ENCODE measurements around the gene ZFP42.
"Not testable (repeated sequence)": the region's sequence is repeated elsewhere in the genome, so short reads cannot be mapped to it uniquely, and the experiment has no call there.

ZFP42 gene

DNA sequence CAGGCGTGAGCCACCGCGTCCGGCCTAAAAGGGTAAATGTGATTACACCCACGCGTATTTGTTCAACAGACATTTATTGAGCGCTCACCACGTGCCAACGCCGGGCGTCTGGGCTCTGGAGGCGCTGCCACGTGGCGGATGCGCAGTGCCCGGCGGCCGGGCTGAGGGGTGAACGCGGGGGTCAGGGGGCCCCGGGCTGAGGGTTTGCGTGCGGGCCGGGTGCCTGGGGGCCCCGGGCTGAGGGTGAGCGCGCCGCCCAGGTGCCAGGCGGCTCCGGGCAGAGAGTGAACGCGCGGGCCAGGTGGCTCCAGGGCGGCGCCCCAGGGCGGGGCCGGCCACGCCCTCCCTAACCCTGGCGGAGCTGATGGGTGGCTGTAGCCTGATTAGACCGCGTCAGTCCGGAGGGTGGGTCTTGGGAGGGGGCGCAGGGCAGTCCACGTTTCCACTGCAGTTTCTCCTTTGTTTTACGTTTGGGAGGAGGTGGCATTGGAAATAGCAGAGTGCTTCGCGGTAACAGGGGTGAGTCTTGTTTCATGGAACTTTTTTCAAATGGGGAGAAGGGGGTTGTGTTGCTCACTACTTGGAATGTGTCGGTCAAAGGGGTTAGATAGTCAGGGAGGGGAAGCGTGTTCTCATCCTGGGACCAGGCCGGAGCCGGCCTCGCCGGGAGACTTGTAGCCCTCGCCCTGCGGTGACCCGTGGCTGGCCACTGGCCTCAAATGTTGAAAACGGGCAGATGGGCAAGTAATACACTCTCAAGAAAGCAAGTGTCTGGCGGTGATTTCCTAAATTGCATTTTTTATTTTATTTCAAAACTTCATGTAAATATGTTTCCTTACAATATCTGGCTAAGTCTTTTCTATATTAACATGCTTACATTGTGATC lies at the start of gene ZFP42:
Gene ZFP42, plus strand, starts transcription at position 450 of the 886 bp plus-strand sequence. CDS start 7,037 bp downstream, outside the sequence.
- DNase-seq (ENCODE audit: low spot score) (no peak), FAIRE-seq (no peak)

DNA sequence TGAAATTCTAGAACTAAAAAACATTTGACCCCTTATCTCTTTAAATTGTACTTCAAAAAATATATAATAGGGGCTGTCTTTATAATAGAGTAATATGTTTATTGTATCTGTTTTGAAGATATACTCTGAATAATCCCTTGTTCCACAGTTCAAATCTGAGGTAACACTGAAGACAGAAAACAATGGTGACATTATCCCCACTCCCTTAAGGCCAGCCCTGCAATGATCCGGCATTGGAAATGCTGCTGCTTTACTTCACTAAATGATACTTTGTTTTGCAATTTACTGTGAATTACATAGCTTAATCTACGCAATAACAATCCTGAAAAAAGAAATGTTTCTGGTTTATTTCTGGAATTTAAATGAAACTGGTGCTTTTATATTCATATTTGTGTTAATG lies 34.4 kb upstream of the ZFP42 start:
- DNase-seq (ENCODE audit: low spot score) (no peak), FAIRE-seq (no peak)

DNA sequence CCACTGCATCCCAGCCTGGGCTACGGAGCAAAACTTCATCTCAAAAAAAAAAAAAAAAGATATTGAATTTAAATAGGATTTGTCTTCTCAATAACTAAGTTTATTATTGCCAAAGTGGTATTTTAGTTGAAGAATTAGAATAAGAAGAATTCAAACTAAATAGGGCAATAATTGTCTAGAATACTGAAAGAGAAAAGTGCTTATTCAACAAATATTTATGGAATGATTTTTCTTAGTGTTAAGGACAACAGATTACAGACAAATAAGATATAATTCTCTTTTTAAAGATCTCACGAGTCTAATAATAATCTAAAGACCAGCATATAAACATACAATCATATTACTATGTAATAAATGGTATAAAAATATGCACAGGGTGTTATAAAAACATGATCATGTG lies 33.6 kb upstream of the ZFP42 start:
- DNase-seq (ENCODE audit: low spot score), result no peak
- FAIRE-seq, result no peak

DNA sequence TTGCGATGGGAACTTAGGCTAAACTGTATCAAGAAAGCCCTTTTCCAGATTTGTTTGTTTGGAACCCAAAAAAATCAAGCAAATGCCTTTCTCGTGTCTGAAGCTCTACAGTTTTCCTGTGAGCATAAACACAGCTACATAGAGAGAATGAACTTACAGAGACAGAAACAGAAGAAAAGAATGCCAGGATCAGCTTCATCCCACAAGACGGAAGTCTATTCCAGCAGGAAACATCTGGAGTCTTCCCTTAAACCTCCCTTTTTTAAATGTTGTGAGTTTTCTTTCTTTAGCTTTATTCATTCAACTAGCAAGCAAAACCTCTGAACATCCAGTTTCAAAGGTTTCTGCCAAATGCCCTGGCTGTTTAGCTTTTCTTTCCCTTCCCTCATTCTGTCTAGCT lies 32.6 kb upstream of the ZFP42 start:
- no peak for DNase-seq (ENCODE audit: low spot score)
- FAIRE-seq, result no peak

DNA sequence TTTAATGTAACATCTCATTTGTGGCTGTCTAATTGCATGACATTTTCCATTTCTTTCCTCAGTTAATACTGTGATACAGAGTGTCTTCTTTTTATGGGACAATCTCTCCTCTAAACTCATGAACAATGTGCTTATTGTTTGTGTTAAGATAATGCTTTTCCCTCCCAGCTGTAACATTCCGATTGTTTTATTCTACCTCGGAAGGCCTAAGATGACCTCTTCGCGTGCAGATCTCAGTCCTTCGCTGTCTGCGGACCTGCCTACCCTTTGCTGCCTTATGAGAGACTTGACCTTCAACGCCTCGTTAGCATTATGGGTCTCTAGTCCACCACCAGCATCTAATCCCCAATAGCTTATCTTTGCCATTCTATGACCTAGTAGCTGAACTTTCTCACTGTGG lies 29.8 kb upstream of the ZFP42 start:
- DNase-seq (ENCODE audit: low spot score), result no peak
- no peak for FAIRE-seq

DNA sequence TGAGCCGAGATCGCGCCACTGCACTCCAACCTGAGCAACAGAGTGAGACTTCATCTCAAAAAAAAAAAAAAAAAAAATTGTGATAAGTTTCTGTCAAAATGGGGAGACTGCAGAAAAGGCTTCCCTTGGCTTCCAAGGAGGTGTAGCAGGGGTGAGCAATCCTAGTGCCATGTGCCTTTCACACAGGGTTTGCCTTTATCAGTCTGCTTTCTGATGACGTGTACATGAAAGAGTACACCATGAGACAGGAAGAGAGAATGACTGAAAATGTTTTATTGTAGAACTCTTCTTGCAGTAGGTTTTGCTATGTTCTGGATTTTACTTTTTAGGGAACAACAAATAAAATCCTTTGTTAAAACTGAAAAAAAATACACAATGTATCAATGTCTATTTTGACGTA lies 23.4 kb upstream of the ZFP42 start:
- no peak for DNase-seq (ENCODE audit: low spot score)
- no peak for FAIRE-seq

DNA sequence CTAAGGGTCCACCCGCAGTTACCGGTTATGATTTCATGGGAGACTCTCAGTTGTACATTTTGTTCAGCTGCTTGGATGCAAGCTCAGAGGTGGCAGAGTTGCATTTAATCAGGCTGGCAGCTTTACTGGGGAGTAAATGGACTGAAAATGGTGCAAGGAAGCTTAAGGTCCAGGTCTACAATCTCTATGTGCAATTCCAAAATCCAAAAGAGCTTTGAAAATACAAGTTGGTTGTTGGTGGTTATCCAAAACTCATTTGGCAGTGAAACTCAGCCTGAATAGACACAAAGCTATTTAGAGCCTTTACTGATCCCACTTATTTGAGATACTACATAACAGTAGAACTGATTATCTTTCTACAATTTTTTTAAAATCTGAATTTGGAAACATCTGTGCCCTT lies 11.8 kb upstream of the ZFP42 start:
- no peak for FAIRE-seq
- no peak for DNase-seq (ENCODE audit: low spot score)

DNA sequence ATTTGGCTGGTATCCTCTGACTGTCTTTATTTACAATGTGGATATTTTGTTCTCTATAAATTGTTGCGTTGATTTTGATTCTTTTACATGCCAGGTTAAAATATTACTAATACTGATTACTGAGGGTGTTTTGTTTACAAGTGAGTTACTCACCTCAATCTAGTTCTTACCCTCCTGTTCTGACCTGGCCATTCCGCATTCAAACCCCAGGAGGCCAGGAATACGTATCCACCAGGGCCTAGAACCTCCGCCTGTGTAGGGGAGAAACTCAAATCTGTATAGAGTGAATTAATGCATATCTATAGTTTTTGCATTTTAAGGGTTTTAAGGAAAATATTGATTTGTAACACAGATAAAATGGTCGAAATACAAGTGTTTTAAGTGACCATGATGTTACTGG lies 2.6 kb upstream of the ZFP42 start:
- DNase-seq (ENCODE audit: low spot score) (no peak), FAIRE-seq (no peak)

DNA sequence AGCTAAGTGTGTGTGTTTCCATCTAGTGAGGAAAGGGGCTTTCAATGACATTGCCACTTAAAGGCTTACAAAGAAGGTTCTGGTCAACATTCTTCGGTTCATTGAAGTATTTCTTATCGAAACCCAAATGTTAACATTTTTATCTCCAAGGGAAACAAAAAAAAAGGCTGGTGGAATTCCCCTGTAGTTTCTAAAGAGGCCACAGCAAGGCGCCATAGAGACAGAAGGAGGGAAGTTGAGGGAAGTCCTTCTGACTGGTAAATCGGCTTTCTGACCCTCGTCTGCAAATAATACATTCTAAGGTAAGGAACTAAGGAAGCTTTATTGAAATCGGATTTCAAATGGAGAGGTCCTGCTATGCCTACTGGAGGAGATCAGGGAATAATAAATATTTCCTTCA lies 1.7 kb upstream of the ZFP42 start:
- FAIRE-seq, result no peak
- no peak for DNase-seq (ENCODE audit: low spot score)

DNA sequence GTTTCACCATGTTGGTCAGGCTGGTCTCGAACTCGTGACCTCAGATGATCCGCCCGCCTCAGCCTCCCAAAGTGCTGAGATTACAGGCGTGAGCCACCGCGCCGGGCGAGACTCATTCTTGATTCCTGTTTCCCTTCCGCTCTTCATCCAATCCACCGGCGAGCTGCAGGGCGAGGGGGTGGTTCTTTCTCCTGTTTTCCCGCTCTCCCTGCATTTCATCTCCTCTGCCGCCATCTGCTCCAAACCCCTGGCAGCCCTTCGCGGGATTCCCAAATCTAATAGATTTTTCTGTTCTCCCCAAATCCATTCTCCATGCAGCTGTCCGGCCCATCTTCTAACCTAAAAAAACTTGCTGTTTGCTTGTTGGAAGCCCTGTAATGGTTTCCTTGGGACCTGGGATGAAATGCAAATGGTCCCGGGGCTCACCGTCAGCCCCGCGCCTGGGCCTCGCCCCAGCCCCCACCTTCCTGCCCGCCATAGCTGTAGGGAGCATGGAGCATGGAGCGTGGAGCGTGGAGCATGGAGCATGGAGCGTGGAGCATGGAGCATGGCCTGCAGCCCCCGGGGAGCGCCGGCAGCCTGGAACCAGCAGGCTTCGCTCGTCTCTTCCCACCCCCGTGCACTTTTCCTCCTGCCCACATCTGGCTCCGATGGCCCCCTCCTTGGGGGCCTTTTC lies 1.1 kb downstream of the ZFP42 start:
- FAIRE-seq, result no peak
- DNase-seq (ENCODE audit: low spot score), result no peak

DNA sequence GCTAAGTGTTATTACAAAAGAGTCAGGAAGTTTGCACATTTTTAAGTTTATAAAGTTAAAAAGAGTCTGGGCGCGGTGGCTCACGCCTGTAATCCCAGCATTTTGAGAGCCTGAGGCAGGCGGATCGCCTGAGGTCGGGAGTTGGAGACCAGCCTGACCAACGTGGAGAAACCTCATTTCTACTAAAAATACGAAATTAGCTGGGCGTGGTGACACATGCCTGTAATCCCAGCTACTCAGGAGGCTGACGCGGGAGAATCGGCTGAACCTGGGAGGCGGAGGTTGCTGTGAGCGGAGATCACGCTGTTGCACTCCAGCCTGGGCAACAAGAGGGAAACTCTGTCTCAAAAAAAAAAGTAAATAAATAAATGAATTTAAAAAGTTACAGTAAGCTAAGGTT lies 2.4 kb downstream of the ZFP42 start:
- FAIRE-seq; DNase-seq (ENCODE audit: low spot score): not testable (repeated sequence)

DNA sequence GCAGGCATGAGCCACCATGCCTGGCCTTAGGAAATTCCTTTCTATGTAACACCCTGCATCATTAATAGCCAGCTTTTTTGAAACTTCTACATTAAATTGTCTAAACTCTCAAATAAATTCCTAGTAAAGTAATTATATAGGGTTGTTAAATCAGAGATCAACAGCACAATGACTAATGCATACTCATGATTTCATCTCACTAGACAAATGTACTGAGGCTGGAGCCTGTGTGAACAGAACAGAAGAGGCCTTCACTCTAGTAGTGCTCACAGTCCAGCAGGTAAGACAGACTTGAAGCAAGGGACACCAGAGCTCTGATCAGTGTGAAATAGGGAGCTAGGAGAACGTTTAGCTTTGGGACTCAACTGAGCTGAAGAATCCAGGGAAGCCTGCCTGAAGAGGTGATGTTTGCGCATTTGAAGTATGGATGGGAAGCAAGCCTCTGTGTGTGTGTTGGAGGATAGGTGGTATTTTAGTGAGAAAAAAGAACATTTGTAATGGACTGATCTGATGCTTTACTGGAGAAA lies 3.9 kb downstream of the ZFP42 start:
- no peak for DNase-seq (ENCODE audit: low spot score)
- FAIRE-seq, result no peak

DNA sequence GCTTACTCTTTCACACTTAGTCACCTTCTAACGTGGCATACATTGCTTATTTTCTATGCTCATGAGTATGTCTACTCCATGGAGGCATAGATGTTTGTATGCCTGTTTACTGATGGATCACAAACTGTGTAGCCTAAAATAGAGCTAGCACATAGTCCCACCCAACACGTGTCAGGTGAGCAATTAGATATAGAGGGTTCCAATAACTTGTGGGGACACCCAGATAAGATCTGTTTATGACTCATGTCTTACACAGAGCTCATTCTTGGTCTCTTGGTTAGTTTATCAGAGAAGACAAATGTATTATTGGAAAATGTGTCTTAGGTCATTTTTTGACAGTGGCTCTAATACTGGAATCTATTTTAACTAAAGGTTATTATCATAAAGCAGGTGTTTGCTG lies 6.8 kb downstream of the ZFP42 start:
- FAIRE-seq (no peak), DNase-seq (ENCODE audit: low spot score) (no peak)

DNA sequence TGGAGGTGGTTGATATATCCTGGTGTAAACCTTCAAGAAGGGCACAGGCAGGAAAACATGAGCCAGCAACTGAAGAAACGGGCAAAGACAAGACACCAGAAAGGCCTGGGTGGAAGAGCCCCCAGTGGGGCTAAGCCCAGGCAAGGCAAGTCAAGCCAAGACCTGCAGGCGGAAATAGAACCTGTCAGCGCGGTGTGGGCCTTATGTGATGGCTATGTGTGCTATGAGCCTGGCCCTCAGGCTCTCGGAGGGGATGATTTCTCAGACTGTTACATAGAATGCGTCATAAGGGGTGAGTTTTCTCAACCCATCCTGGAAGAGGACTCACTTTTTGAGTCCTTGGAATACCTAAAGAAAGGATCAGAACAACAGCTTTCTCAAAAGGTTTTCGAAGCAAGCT lies 7.2 kb downstream of the ZFP42 start:
- FAIRE-seq, result no peak
- DNase-seq (ENCODE audit: low spot score), result no peak

DNA sequence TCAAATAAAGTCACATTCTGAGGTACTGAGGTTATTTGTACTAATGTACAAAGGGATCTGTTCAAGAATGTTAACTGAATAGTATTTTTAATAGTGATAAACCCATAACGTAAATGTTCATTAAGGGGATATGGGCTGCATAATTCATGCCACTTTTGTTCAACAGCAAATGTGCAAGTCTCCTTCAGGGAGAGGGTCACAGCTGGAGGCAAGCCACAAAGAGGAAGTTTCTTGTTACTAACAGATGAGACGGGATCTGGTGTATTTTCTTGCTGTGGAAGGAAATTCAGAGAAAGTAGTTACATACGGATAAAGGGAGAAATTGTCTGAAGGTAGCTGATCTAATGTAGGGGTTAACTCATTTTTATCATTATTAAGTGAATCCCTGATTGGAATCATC lies 10.0 kb downstream of the ZFP42 start:
- DNase-seq (ENCODE audit: low spot score), result no peak
- no peak for FAIRE-seq

DNA sequence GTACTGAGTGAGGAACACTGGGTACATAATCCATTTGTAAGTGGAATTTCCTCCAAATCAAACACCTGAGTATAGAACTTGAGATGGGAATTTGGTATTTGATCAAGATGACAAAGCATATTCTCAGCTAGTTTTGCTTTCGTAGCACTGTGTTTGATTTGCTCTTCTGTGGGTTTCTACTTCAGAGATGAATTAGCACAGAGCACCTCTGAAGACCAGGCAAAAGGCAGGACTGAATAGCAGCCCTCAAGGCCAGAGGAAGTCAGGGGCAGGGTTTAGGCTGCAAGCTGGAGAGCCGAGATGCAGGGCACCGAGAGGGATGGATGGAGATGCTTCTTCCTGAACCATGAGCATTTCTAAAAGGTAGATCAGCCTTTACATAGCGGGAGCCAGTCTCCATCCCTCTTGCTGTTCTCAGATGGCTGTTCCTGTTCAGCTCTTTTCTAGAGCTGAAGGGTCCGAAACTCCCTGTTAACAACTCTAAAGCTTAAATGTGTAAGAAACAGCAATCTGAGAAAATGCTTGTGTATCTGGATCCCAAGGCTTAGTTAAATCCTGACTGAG lies 10.8 kb downstream of the ZFP42 start:
- no peak for DNase-seq (ENCODE audit: low spot score)
- no peak for FAIRE-seq

DNA sequence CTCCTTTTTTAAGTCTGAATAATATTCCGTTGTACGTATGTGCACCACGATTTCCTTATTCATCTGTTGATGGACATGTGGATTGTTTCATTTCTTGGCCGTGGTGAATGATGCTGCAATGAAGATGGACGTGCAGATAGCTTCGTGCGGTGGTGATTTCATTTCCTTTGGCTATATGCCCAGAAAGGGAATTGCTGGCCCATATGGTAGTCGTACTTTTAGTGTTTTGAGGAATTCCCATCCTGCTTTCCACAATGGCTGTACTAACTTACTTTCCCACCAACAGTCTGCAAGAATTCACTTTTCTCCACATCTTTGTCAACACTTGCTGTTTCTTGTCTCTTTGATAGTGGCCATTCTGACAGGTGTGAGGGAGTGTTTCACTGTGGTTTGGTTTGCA lies 12.8 kb downstream of the ZFP42 start:
- FAIRE-seq (peak; percentile 94), DNase-seq (ENCODE audit: low spot score) (peak; percentile 66)

DNA sequence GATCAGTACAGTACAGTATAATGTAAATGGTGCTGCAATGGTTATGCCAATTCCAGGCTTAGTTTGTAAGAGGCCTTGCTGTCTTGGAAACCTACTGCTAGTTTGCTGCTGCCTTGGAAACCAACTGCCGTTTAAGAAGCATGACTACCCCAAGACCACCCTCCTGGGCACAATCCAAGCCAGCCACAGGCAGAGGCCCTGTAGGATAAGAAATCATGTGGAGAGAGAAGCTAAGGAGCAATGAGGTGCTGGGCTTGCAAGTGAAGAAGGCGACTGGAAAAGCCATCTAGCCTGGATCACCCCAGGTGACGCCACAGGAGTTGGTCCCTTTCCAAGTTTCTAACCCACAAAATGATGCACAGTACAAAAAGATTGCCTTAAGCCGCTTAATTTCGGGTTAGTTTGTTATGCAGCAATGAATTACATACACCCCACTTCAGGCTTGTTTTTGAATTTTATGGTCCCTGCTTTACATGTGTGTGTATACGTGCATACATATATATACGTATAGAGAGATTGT lies 16.9 kb downstream of the ZFP42 start:
- FAIRE-seq (no peak), DNase-seq (ENCODE audit: low spot score) (peak; percentile 25)

DNA sequence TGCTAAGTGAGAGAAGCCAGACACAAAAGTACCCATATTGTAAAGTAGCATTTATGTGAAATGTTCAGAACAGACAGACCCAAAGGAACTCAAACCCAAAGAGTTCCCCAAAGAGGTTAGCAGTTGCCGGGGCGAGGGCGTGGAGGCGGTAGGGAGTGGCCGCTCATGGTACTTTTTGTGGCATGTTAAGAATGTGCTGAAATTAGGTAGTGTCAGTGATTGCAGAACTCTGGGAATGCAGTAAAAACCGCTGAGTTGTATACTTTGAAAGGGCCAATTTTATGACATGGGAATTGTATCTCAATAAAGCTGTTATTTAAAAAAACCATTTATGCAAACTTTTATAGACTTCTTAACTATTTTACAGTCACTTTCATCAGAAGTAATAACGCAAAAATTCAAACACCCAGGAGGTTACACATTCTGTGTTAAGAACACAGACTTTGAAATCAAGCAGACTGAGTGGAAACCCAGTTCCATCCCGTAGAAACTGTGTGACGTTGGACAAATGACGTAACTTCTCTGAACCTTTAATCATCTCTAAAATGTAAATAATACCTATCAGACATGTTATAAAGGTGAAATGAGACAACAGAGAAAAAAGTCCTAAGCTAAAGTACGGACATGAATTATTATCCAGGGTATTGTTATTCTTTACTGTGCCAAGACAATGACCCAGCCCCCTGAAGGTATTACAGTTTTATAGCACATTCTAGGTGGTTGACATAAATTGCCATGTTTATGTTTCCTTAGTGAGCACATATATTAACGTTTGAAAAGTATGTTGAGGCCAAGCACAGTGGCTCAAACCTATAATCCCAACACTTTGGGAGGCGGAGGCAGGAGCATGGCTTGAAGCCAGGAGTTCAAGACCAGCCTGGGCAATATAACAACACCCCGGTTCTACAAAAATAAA lies 19.7 kb downstream of the ZFP42 start:
- peak; percentile 64 for DNase-seq (ENCODE audit: low spot score)
- FAIRE-seq, result no peak

DNA sequence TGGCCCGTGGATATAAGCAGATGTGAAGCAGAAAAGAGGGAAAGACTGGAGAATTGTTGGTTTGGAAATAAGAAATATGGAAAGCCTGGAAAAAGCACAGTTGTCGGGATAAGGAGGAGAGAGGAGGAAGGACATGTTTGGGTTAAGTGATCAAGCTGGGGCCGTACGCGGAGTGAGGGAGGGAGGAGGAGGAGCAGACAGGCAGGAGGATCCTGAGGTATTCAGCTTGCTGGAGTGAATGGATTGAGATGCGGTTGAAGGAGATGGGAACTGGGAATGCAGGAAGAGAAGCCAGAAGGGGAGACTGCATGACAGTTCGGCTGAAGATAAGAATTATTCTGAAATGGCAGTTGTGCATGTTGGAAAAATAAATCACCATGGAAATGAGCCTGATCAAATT lies 21.2 kb downstream of the ZFP42 start:
- FAIRE-seq (no peak), DNase-seq (ENCODE audit: low spot score) (no peak)

DNA sequence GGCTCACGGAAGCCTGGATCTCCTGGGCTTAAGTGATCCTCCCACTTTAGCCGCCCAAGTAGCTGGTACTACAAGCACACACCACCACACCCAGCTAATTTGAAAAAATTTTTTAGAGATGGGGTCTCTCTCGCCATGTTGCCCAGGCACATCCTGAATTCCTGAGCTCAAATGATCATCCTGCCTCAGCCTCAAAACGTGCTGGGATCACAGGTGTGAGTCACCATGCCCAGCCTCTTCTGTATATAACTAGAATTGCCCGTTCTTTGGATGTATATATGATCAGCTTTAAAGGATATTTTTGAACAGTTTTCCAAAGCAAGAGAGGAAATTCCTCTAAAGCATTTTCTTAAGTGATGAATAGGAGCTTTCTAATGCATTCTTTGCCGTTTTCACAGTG lies 22.7 kb downstream of the ZFP42 start:
- FAIRE-seq, result no peak

More for the DNA sequence above, 22.7 kb downstream of the ZFP42 start:
- no peak for DNase-seq (ENCODE audit: low spot score)

Data from urothelium cell line (cell line).